HT-29 (cell line): ENCODE data around the gene ATP8A1. TPM values are rescaled to one million over a fixed set of nuclear protein-coding genes. Genes with fewer than 3 reads are reported as not detected.
"Not testable (repeated sequence)": the region's sequence is repeated elsewhere in the genome, so short reads cannot be mapped to it uniquely, and the experiment has no call there.

Source experiments
- DNase-seq: peaks from one replicate; pipeline ENCODE4 v3.0.0-alpha.2; 2015; ENCODE audit warnings: low spot score
- total RNA-seq: library from RNA; depleted of rRNA; stranded (reverse); fragments of >200 nt; shearing (Covaris generic); gene quantifications from 2 replicates; pipeline ENCODE4 v1.2.3, GENCODE V29; 2014; rRNA removed

Gene ATP8A1
- total RNA-seq, 1 experiment from 2014 or later, result 0.69 TPM

- not testable (repeated sequence) for DNase-seq
These were observed 284.6 kb downstream of the ATP8A1 start for GRCh38 chr4:42372303-42372702.

- DNase-seq, result peak; percentile 54
These were observed 285.3 kb downstream of the ATP8A1 start for GRCh38 chr4:42371305-42372252.

- DNase-seq, result no peak
These were observed 287.4 kb downstream of the ATP8A1 start for GRCh38 chr4:42369489-42369888.

- no peak for DNase-seq
These were observed 289.9 kb downstream of the ATP8A1 start for GRCh38 chr4:42366959-42367358.

GRCh38 chr4:42364266-42365053 lies 292.4 kb downstream of the ATP8A1 start:
- no peak for DNase-seq

GRCh38 chr4:42363614-42364013 lies 293.3 kb downstream of the ATP8A1 start:
- no peak for DNase-seq

GRCh38 chr4:42362591-42362990 lies 294.3 kb downstream of the ATP8A1 start:
- no peak for DNase-seq

- no peak for DNase-seq
These were observed 295.4 kb downstream of the ATP8A1 start for GRCh38 chr4:42361456-42361855.

GRCh38 chr4:42360256-42360669 lies 296.6 kb downstream of the ATP8A1 start:
- DNase-seq, result no peak

- no peak for DNase-seq
These were observed 297.2 kb downstream of the ATP8A1 start for GRCh38 chr4:42359711-42360110.

Other genes starting within 250 kb of the ATP8A1 start
- not detected in 2 replicates for gene GRXCR1, start 235.6 kb upstream of the ATP8A1 start, total RNA-seq